ENCODE measurements around the gene COQ6.

Gene COQ6

DNA sequence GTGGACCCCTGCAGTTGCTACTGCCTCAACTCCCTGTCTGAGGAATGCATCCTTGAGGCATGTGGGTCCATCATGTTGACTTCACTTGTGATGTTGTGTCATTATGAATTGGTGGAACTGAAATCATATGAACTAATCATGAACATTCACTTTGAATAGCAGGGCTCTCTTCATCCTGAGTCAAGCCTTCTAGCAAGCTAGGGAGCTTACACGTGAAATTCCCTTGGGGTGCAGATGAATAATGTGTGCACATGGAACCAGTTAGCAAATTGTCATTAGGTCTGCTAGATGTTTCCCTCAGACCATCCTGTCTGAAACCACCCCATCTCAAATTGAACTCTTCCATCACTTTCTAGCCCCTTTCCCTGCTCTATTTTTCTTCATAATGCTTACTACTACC is 3.6 kb downstream of the COQ6 start:
- H3K27ac ChIP-seq, result no peak overlapping the region
- no peak for TF ChIP-seq ZFX (IDR thresholded peaks at IDR 0.05; ENCODE audit: borderline replicate concordance)
- TF ChIP-seq, protein P1, sequence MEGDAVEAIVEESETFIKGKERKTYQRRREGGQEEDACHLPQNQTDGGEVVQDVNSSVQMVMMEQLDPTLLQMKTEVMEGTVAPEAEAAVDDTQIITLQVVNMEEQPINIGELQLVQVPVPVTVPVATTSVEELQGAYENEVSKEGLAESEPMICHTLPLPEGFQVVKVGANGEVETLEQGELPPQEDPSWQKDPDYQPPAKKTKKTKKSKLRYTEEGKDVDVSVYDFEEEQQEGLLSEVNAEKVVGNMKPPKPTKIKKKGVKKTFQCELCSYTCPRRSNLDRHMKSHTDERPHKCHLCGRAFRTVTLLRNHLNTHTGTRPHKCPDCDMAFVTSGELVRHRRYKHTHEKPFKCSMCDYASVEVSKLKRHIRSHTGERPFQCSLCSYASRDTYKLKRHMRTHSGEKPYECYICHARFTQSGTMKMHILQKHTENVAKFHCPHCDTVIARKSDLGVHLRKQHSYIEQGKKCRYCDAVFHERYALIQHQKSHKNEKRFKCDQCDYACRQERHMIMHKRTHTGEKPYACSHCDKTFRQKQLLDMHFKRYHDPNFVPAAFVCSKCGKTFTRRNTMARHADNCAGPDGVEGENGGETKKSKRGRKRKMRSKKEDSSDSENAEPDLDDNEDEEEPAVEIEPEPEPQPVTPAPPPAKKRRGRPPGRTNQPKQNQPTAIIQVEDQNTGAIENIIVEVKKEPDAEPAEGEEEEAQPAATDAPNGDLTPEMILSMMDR (IDR thresholded peaks at IDR 0.05), result no peak

DNA sequence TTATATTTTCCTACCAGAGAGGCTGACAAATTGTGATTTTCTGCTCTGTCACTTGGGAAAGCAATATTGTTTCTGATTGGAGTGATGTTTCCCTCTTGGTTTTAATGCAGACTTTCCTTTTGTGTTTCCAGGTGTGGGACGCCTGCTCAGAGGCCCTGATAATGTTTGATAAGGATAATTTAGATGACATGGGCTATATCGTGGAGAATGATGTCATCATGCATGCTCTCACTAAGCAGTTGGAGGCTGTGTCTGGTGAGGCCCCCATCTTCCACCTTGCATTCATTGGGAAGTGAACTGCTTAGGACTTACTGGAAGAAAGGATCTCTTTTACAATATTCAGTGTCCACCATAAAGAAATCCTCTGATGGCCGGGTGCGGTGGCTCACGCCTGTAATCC is 5.6 kb downstream of the COQ6 start:
- TF ChIP-seq ZFX (IDR thresholded peaks at IDR 0.05; ENCODE audit: borderline replicate concordance), result no peak
- TF ChIP-seq, protein P1 (IDR thresholded peaks at IDR 0.05), result no peak
- no peak overlapping the region for H3K27ac ChIP-seq

DNA sequence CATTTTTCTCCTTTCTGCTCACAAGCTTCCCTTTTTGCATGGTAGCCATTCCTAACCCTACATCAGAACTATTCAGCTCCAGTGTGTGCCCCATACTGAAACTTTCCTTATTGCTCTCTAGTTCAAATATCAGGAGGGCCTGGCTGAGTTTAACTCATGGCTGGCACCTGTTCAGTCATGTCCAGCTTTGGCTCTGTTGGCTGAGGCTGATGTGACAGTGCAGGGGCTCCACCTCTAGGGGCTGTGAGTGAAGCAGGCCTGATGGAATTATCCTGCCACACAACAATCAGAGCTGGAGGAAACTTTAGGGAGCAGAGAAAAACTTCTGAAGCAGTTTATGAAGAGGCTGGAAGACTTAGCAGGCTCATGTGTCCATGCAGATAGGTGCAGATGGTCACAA is 8.5 kb downstream of the COQ6 start:
- TF ChIP-seq, protein P1 (IDR thresholded peaks at IDR 0.05), result no peak
- TF ChIP-seq ZFX (IDR thresholded peaks at IDR 0.05; ENCODE audit: borderline replicate concordance), result no peak
- H3K27ac ChIP-seq, result no peak overlapping the region

DNA sequence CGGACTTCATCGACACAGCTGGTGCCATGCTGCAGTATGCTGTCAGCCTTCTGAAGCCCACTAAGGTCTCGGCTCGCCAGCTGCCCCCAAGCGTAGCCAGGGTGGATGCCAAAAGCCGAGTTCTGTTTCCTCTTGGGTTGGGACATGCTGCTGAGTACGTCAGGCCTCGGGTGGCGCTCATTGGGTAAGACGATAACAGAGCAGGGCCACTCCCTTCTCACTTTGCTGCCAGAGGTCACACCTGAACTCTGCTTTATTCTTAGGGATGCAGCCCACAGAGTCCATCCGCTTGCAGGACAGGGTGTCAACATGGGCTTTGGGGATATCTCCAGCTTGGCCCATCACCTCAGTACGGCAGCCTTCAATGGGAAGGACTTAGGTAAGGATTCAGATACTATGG is 11.1 kb downstream of the COQ6 start:
- TF ChIP-seq, protein P1 (IDR thresholded peaks at IDR 0.05), result no peak
- no peak for TF ChIP-seq ZFX (IDR thresholded peaks at IDR 0.05; ENCODE audit: borderline replicate concordance)
- no peak overlapping the region for H3K27ac ChIP-seq

DNA sequence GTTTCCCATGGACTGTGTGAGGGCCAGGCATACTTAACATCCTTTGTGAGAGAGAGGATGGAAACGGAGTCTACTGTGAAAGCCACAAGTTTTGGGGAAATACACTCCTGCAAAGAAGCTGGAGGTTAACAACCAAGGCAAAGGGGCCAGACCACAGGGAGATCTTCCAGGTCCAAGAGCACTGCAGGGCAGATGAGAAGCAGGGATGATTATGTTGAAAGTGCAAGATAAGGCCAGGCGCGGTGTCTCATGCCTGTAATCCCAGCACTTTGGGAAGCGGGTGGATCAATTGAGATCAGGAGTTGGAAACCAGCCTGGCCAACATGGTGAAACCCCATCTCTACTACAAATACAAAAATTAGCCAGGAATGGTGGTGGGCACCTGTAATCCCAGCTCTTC is 15.1 kb downstream of the COQ6 start:
- TF ChIP-seq, protein P1 (IDR thresholded peaks at IDR 0.05), result no peak
- TF ChIP-seq ZFX (IDR thresholded peaks at IDR 0.05; ENCODE audit: borderline replicate concordance), result no peak
- no peak overlapping the region for H3K27ac ChIP-seq

DNA sequence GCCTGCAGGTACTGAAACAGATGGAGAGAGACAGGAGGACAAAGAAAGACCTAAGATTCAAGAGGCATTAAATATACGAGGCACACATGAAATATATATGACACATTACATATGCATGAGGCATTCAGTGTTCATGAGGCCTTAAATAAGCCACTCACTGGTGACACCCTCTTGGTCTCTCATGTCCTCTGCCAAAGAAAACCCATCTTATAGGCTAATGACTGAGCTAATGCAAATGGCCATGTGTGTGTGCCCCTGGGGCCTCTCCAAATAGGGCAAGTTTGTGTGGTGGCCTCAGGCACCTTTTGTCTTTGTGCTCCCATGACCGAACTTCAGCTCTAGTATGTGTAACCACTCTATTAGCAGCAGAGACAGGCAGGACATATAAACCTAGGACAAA is 18.8 kb downstream of the COQ6 start:
- TF ChIP-seq, protein P1 (IDR thresholded peaks at IDR 0.05), result no peak
- no peak for TF ChIP-seq ZFX (IDR thresholded peaks at IDR 0.05; ENCODE audit: borderline replicate concordance)
- no peak overlapping the region for H3K27ac ChIP-seq

DNA sequence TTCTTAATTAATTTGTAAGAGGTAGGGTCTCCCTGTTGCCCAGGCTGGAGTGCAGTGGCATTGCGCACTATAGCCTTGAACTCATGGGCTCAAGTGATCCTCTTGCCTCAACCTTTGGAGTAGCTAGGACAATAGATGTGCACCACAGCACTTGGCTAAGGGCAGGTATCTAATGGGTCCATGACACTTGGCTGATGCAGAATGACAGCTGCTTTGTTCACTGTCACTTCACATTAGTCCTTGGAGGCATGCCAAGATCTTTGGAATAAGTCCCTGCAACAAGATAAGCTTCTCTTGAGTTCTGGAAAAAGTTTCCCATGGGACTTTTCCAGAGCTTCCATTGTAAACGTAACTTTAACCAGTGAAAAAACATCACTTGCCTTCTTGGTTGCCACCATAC is 23.4 kb downstream of the COQ6 start:
- no peak overlapping the region for H3K27ac ChIP-seq
- no peak for TF ChIP-seq ZFX (IDR thresholded peaks at IDR 0.05; ENCODE audit: borderline replicate concordance)
- TF ChIP-seq, protein P1 (IDR thresholded peaks at IDR 0.05), result no peak

Measured in 22Rv1 (cell line).